ENCODE measurements around the gene LRRC71.

LRRC71 gene

DNA sequence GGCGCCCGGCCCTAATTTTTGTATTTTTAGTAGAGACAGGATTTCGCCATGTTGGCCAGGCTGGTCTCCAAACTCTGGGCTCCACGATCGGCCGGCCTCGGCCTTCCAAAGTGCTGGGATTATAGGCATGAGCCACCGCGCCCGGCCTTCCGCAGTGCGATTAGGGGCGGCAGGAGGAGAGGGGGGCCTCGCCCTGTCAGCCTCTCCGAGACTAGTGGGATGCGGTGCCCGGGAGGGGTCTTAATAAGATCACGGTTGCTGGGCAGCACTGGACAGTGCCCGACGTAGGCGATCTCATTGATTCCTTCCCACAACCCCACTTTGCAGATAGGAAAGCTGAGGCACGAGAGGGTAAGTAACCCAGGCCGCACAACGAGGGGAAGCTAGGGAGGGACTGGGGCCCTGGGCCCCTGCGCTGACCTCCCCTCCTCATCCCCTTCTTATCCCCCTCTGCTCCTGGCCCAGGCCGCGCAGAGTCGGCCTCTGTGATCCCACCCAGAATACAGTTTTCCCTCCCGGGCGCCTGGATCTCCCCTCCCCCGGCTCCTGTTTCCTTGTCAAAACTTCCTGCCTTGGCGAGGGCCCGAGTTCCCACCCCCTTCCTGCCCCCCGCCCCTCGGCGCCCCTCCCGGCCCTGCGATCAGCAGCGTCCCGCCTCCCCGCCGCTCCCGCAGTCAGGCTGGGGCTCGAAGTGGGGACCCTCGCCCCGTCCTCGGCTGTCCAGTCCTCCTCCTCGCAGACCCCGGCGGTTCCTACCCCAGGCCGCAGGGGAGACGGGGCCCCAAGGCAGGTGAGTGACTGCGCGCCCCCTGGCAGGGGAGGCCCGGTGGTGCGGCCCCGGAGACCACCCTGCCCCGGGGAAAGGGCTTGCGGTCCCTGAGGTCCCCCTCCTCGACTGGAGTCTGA lies 27.1 kb upstream of the LRRC71 start, which contains the start of gene PEAR1:
TSS of gene PEAR1 (plus strand) at position 671 of the 906 bp plus-strand sequence. CDS start 10,209 bp downstream, outside the sequence.
- no peak for DNase-seq

DNA sequence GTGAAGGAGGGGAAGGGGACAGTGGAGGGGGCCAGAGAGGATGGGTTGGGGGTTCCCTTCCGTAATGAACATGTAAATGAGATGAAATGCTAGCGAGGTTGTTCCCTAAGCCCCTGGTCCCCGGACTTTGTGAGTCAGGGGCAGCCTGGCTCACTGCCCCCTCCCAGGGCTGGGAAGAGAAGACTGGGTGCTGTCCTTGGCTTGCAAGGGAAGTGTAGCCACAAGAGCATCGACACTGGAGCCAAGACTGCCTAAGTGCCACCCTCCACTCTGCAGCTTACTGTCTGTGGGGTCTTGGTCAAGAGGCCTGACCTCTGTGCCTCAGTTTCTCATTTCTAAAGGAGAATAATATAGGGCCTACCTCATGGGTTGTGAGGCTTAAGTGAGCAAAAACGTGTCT lies 26.4 kb upstream of the LRRC71 start:
- DNase-seq: no peak

DNA sequence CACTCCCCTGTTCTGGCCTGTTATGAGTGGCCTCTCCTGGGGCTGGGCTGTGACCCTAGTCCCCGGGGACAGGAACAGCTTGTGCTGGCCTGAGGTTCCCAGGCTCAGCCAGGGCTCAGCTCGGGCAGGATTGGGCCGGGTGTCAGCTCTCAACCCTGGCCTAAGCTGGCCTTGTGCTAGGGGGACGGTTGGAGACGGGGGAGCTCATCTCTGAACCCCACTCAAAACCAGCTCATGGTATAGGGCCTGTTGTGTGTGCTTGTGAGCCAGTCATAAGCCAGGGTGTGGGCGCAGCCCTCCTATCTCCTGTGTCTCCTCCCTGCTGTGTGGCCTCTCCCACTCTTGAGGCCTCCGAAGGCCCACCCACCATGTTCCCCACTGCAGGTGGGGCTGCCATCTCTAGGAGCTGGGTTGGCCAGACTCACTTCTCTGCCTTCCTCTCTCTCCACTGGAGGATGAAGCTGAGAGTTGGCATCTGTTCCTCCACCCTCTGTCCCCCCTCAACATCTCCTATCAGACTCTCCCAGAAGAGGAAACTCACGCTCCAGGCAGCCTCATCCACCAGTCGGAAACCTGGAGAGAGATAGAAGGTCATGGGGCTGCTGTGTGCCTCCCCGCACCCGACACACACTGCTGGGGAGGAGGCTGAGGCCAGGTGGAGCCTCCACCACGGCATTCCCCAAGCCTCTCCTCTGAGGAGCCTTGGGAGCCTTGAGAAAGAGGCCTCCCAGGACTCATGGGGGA lies 25.5 kb upstream of the LRRC71 start:
- DNase-seq: no peak

DNA sequence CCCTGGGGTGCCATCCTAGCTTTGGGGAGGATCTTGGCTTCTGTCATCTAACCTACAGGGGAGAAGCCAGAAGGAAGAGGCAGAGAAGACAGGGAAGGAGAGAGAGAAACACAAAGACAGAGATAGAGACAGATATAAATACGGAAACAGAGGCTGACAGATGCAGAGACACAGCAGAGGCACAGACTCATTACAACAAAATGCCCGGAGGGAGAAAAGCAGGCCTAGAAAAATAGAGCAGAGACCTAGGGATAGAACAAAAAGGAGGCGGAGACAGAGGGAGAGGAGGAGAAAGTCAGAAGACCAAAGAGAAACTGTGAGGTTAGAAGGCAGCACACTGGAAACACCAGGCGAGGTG lies 25.0 kb upstream of the LRRC71 start:
- DNase-seq: no peak

DNA sequence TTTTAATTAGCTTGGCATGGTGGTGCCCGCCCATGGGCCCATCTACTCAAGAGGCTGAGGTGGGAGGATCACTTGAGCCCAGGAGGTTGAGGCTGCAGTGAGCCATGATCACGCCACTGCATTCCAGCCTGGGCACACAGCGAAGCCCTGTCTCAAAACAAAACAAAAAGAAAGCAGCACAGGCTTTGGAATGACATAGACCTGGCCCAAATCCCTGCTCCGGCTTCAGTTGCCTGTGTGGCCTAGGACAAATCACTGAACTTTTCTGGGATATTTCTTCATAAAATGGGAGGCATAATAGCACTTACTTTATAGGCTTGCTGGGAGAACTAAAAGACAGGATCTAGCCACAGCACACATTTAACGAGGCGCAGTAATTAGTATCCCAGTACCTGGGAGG lies 24.5 kb upstream of the LRRC71 start:
- DNase-seq: no peak

DNA sequence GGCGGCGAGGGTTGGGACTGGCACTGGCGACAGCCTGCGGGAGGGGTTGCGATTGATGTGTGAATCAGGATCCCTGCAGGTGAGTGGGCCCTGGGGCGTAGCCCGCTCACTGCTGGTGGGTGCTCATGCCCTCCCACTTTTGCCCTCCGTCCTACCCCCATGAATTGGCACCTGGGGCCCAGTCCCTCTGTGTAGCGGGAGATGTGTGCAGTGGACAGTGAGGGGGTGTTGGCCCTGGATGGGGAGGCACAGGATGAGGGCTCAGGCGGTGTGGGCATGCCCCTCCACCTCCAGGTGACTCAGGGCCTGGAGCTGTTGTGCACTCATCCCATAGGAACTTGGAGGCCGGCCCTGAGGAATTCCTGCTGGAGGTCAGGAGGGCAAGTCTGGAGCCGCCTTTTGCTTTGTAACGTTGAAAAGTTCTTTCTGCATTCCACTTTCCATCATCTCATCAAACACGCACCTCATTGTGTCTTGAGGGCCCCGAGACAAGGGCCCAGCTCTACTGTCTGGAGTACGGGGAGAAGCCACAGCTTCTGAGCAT lies 23.9 kb upstream of the LRRC71 start:
- no peak for DNase-seq

DNA sequence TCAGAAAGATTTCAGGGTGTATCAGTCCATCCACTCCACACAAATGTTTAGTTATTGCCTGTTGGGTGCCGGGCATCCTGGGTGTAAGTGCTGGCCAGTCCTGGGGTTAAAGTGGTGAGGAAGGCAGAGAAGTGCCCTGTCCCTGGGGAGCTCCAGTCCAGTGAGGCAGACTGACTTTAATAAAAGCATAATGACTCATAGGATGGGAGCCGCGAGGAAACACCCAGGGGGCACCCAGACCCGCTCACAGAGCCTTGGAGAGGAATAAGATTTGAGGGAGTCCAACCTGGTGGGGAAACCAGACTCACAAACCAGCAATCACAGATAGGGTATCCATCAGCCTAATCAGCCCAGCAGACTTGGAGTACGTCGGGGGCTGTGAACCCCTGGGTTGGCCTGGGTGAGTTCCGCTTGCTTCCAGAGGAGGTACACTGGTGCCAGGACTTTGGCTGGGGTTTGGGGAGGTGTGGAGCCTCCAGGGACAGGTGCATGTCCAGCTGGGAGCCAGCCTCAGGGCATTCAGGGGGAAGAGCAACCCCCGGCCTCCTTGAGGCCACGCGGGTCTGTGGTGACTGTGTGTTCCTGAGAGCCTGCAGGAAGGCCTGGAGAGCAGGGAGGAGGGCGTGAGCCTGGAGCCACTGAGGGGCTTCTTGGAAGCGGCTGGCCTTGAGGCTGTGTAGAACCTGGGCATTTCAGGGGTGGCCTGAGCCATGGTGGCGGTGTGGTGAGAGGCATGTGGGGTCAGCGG lies 23.2 kb upstream of the LRRC71 start:
- no peak for DNase-seq

DNA sequence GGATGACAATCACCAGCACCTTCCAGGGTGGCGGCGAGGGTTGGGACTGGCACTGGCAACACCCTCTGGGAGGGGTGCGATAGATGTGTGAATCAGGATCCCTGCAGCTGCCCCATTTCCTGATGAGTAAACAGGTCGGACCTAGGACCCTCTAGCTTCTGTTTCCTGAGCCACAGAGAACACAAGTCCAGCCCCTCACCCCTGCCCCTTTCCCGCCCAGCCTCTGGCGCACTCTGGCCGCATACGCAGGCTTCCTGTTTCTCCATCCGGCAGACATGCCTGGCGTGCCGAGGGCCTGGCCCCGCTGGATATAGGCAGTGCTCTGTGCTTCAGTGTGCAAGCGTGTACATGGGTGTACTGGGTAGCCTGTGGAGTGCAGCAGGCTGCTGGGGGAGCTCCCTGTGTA lies 22.3 kb upstream of the LRRC71 start:
- no peak for DNase-seq

DNA sequence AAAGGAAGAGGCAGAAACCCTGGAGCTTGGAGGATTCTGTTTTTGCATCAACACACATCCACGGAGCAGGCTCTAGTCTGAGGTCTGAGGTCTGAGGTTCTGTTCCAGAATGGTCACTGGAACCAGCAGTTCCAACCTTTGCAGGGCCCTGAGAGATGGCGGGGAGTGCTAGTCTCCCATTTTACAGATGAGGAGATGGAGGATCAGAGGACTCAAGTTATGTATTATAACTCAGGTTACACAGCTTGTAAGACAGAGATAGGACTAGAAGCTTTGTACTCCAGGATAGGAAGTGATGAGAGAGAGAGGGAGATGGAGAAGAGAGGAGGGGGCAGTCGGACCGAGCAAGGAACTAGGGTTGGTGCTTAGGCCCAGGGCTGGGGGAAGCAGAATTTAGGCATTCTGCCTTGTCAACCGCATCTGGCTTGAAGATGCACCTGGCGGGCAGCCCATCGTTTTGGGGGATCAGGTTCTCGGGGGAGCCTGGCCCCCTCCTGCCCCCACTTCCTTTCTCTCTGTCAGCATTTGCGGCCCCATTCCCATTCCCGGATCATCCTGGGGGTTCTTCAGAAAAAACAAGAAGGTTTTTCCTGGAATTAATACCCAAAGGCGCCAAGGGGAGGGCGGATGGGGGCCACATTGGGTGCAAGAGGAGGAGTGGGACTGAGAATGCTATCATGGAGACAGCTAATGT lies 21.3 kb upstream of the LRRC71 start:
- no peak for DNase-seq

DNA sequence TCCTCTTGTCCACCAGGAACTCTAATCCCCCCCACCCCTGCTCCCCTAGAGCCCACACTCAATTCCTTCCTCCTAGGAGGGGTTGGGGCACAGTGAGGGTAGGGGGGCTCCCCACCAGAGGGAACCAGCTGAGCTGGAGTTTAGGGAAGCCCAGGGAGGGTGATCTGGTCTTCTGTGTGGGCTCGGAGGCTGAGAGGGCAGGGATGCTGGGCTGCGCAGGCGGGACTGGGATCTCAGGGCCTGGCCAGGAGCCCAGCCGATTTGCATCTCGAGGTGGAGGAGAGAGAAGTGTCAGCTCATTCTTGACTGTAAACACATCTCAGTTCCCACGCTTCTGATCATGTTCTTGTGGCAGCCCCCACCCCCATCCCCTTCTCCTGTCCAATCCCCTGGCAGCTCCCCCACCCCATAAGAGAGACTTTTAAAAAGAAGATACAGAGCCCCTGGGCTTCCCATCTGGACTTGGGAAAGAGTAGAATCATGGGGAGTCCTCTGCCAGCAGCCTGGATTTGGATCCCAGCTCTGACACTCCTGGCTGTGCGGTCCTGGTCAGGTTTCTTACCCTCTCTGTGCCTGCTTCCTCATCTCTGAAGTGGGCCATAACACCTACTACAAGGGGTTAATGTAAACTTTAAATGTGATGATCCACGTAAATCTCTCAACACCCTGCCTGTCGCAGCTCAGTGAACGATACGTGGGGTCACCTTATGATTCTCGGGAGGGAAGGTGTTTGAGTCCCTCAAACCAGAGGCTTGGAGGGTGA lies 20.3 kb upstream of the LRRC71 start:
- DNase-seq: no peak

DNA sequence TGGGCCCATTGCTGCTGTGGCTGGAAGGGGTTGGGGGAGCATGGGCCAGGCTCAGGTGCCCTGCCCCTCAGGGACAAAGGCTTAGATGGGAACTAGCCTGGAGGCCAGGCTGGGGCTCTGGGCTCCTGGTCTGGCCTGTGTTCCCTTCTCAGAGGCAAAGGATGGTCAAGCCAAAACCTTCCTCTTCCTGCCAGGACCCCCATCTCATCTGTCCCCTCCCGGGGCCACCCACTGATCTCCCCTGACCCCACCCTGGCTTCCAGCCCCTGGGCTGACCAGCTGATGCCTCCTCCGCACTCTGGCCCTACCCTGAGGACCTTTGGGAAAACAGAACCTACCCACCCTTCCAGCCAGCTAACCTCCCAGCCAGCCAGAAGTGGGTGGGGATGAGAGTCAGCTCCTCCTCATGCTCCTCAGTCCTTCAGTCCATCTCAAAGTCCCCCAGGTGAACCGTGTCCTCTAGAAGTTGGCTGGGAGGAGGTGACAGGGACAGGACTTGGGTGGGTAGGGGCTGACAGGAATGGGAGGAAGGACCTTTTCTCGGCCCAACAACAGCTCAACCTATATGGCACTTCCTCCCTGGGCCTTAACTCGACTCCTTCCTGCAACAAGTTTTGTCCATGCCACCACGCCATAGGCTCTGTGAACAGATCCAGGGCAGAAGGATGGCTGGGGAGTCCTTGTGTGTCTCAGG lies 19.4 kb upstream of the LRRC71 start:
- no peak for DNase-seq

DNA sequence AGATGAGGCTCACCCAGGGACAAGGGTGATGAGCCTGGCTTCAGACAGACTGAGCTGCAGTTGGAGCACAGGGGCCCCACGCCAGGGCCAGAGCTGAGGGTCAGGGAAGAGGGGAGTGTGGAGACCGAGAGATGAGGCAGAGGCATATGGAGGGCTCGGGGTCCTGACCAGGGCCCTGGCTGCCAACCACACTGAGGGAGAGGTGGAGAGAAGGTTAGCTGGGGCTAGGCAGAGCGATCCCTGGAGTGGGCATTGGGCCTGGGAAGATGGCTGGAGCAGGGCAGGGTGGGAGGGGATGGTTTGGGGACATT lies 18.9 kb upstream of the LRRC71 start:
- DNase-seq: no peak

DNA sequence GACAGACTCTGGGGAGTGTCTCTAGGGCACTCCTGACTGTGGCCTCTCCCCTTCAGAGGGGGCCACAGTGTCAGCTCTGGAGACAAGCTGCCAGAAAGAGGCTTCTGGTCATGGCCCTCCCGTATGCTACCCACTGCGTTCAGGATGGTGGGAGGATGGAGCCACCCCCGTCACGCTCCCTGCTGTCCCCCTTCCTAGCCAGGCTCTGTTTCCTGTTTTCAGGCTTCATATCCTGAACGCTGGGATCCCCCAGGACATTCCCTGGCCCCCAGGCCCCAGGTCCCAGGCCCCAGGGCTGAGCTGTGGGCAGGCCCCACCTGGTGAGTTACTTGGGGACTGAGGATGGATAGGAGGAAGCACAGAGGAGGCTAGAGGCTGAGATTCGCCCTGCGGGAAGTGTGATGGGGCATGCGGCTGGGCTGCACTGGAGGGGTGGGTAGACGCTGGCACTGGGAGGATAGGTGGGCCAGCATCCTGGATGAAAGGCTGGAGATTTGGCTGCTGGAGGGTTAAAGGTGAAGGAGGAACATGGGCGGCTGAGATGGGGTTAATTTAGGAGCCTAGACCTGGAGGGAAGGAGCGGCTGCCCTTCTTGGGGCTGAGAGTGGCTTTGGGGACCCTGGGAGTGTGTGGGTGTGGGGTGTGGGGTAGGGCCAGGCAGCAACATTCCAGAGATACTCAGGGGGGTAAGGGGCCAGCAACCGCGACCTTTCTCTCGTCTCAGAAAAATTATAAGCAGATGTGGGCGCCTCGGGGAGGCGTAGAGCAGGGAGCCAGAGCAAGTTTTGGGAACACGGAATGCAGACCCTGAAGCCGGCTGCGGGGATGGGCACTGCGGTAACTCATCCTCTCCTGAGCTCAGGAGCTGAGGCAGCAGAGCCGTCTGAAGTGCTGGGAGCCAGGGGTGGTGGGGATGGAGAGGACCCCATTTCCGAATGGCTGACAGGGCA lies 18.2 kb upstream of the LRRC71 start:
- no peak for DNase-seq

DNA sequence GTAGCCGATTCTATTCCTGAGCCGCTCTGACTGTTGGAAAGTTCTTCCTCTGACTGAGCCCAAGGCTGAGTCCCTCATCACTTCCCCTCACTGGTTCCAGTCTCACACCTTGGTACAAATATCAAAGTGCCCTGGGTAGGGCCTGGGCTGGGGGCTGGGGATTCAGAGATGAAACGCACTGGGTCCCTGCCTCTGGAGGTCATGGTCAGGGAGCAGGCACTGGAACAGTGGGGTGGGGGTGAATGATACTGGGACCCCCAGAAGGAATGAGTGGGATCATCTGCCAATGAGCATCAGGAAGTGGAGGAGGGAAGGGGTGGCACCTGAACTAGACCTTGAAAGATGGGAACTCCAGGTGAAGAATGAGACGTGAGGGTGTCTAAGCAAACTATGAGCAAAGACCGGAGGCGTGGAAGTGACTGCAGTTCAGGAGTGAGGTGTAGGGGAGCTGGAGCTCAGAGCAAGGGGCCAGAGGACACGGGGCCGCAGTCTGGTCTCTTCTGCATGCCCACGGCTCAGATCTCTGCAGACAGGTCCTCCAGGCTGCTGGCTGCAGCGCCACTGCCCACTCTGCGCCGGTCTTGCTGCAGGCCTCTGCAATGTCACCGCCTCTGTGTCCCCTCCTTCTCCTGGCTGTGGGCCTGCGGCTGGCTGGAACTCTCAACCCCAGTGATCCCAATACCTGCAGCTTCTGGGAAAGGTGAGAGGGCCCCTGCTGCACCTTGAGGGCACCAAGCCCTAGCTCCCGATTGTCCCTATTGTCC lies 16.9 kb upstream of the LRRC71 start:
- DNase-seq: no peak

DNA sequence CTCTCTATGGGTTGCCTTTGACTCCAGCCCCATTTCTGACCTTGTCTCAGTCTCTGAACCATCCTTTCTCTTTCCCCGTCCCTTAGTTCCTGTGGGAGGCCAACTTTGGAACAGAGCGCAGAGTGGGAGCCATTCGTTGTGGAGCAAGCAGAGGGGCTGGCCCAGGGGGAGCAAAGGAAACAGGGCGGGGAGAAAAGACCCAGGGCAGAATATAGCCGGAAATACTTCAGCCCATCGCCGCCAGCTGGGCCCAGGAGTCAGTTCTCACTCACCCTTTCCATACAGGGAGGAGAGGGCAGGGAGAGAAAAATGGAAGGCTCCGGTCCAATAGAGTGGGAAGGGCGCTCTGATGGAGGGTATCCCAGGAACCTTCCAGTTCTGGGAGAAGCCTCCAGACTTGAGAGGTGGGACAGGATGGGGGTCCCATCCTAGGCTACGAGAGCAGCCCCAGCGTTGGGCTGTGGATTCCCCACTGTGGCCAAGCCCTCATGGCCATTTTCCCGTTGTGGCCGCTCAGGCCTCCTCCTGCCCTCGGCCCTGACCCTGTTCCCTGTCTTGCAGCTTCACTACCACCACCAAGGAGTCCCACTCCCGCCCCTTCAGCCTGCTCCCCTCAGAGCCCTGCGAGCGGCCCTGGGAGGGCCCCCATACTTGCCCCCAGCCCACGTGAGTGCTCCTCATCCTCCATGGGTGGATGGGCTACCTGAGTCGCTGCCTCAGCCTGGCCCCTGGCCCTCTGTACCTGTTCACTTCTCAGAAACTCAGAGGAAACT lies 16.1 kb upstream of the LRRC71 start:
- no peak for DNase-seq

DNA sequence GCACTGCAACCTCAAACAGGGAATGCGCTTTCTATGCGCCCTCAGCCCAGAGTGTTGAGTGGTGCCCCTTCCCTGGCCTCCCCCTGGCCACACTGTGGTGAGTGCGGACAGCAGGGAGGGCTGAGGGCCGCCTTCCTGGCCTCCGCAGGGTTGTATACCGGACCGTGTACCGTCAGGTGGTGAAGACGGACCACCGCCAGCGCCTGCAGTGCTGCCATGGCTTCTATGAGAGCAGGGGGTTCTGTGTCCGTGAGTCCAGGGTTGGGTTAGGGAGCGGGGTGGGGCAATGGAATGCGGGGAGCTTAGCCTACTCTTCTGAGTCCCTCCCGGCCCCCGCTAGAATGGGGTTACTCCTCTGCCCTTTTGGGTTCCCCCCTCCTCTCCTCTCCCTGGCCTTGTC lies 15.3 kb upstream of the LRRC71 start:
- no peak for DNase-seq

DNA sequence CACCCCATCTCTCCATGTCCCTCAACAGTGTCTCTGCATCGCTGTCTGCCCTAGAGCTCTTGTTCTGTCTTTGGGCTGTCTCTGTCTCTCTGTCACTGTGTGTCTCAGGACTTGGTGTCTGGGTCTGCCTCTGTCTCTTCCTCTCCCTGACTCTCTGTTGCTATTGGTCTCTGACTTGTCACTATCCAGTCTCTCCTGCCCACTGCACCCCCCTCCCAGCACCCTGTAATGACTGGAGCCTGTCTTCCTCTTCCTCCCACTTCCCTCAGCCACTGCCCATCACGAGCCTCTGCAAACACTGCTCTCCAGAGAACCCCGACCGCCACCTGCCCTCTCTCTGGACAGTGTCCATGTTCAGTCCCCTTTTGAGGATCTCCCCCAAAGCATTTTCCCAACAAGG lies 14.8 kb upstream of the LRRC71 start:
- no peak for DNase-seq

DNA sequence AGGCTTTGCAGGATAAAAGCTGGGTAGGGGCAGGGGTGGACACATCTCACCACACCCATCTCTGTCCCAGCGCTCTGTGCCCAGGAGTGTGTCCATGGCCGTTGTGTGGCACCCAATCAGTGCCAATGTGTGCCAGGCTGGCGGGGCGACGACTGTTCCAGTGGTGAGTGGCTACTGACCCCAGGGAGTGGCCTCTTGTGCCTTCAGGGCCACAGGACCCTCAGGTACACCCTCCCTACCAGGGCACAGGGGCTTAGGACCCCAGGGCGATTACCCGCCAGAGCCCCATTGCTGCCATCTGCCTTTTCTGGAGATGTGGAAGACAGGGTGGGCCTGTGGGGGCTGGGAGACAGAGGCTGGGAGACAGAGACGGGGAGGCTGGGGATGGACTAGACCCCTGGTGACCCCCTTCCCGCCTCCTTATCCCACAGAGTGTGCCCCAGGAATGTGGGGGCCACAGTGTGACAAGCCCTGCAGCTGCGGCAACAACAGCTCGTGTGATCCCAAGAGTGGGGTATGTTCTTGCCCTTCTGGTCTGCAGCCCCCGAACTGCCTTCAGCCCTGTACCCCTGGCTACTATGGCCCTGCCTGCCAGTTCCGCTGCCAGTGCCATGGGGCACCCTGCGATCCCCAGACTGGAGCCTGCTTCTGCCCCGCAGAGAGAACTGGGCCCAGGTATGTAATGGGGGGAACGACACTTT lies 14.1 kb upstream of the LRRC71 start:
- DNase-seq: no peak
